ENCODE measurements around the gene ZNF496.

Gene ZNF496

GRCh38 chr1:247326411-247327130, 5.1 kb downstream of the ZNF496 start:
- DNase-seq (ENCODE audit: low spot score), result no peak

GRCh38 chr1:247324923-247325322, 6.7 kb downstream of the ZNF496 start:
- no peak for DNase-seq (ENCODE audit: low spot score)

- no peak for DNase-seq (ENCODE audit: low spot score)
Observed at GRCh38 chr1:247324204-247324787, 7.4 kb downstream of the ZNF496 start.

DNA sequence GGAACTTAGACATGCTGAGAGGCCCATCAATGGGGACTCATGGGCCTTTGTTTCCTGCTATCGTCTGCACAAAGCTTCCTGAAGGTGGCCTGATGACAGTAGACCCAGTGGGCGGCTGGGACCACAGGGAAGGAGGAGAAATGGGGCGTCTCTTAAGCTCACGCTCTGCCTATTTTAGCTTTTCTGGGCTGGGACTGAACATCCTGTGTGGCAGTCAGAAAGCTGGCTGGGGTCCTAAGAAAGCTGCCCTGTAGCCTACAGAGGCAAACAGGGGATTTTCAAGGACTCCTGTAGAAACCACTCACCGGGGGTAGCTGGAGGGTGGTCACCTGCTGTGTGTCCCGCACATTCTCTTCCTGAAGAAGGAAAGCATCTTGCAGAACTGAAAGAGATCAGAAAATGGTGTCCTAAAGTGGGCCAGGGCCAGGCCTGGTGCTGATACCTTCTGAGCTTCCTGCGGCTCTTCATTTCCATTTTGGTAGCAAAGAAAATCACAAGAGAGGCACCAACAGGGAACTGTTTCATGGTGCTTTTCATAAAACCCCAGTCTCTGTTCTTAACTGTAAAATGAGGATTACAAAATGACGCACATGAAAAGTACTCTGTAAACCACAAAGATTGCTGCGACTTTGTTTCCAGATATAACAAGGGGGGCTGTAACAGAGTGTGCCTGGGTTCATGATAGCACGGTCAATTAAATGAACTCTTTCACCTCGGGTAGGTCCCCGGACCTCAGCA, 8.6 kb downstream of the ZNF496 start:
- no peak for DNase-seq (ENCODE audit: low spot score)

DNA sequence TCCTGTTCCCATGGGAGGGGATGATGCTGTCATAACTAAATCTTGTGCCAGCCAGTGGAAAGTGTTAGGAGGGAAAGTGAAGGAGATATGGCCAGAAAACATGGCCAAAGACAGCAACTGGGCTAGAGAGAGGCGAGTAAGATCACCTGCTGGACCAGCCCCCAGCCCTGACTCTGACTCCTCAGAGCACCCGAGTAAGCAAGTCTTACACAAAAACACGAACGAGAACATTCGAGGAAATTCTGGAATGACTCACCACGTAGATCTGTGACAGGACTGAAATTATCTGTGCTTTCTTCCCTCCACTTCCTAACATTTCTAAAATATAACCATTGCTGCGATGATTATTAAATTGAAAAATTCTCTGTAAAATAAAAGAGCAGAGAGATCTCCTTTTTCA, 9.2 kb downstream of the ZNF496 start:
- DNase-seq (ENCODE audit: low spot score), result no peak

GRCh38 chr1:247317702-247318101, 14.0 kb downstream of the ZNF496 start:
- DNase-seq (ENCODE audit: low spot score), result no peak

GRCh38 chr1:247316590-247317197, 15.0 kb downstream of the ZNF496 start:
- DNase-seq (ENCODE audit: low spot score), result no peak

DNA sequence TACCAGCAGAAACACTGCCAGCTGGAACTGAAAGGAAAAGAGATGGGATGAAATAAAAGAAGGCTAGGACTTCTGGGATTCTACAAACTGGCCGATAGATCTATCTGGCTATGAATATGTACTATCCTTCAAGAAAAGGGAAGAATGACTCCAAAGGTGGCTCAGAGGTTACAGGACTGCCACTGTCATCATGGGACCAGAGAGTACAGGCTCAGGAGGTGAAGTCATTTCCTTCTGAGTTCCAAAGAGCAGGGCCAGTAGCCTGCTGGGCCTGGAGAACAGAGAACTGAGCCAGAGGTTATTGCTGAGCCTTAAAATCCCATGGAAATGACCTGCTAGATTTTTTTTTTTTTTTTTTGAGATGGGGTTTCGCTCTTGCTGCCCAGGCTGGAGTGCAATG, 27.6 kb downstream of the ZNF496 start:
- DNase-seq (ENCODE audit: low spot score), result no peak

DNA sequence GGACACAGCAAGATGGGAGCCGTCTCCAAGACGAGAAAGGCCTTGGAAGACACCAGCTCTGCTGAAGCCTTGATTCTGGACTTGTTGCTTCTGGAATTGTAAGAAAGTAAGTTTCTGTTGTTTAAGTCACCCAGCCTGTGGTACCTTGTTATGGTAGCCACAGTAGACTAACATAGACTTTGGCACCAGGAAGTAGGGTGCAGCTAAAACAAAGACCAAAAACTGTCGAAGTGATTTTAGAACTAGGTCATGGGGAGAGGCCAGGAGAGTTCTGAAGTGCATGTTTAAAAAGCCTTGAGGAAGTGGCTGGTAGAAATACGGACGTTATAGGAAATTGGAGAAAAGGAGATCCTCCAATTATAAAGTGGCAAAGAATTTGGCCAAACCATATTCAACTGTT, 28.5 kb downstream of the ZNF496 start:
- DNase-seq (ENCODE audit: low spot score), result no peak

DNA sequence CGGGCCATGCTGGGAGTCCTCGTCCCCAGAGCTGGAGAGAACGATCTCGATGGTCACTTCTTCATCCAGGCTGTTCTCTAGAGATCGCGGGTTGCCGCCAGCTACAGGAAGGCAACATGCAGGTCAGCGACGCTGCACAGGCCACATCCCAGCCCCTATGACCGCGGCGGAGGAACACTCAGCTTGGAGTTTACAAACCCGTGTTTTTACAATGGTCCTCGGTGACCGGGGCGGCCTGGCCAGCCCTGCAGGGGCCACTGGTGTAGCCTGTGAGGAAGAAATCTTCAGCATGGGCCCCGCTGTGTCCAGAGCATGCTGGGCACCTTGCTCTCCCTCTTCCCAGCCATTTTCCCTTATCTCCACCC, 30.5 kb downstream of the ZNF496 start:
- no peak for DNase-seq (ENCODE audit: low spot score)

DNA sequence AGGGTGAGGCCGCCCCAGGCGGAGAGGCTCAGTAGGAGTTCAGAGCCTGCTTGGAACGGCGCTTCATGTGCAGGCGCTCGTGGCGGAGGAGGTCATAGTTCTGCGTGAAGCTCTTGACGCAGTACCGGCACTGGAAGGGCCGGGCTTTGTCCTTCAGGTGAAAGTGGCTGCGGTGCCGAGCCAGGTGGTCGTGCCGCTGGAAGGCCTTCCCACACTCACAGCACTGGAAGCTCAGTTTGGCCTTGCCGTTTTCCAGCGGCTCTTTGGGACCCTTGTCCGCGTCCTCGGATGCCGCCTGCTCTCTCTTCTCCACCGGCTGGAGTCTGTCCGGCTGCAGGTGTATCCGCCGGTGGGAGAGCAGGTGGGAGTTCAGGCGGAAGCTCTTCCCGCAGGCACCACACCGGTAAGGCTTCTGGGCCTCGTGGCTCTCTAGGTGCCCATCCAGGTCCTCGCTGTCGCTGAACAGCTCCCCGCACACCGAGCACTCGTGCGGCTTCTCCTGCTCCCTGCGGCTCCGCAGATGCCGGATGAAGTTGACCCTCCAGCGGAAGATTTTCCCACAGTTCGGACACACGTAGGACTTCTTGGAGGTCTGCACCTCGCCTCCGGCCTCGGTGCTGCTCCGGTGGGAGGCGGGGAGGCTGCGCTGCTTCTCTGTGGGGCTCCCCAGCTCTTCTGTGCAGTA, 31.0 kb downstream of the ZNF496 start:
- no peak for DNase-seq (ENCODE audit: low spot score)

DNA sequence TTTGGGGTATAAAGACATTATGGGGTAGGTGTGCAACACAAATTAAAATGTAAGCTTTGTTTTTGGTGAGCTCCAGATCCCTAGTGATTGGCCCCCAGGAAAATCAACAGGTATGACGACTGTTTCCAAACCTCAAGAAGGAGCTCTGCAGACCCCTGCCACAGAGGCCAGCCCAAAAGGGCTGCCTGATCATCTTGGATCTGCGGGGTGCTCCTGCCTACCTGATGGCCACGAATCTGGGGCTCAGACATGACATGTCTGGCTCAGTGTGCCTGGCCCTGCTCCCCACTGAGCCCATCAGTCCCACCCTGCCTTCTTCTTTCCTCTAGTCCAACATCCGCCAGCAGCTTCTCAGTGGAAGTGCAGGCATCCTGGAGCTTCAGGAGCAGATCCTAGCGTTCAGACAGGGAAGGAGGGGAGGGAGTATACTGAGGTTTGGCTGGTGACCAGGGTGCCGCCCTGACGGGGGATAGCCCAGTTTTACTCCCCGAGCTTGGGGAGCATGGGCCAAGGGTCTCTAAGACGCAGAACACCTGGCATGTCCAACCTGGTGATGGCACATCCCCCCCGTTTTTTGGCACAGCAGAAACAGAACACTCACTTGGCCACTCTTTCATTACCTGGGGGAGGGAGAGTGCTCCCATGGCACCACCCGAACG, 31.8 kb downstream of the ZNF496 start:
- no peak for DNase-seq (ENCODE audit: low spot score)

DNA sequence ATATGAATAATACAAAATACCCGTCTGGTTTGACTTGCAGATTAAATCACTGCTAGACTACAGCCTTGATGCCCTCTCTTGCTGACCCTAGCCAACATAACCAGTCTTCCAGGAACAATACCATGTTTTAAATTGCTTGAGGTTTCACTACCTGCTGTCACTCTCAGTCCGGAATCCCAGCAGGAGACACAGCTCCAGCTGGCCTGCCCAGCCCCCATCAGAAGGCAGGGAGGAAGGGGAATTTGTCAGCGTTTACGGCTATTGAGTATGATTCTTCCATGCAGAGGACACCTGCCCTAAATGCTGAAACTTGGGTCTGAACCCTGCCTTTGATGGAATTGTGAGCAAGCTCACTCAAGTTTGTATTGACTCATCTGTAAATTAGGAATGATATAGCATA, 33.0 kb downstream of the ZNF496 start:
- no peak for DNase-seq (ENCODE audit: low spot score)

DNA sequence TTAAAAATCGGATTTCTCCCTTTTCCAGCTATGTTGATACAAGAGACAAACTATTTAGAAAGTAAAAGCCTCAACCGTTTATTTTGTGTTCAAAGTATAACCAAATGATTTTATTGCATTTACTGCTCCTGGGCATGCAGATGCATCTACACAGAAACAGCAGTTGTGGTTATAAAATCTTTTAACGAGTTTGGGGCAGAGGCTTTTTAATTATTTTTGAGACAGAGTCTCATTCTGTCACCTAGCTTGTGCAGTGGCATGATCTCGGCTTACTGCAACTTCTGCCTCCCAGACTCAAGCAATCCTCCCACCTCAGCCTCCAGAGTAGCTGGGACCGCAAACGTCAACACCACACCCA, 33.6 kb downstream of the ZNF496 start:
- DNase-seq (ENCODE audit: low spot score), result no peak

GRCh38 chr1:247297263-247298123, 34.2 kb downstream of the ZNF496 start:
- DNase-seq (ENCODE audit: low spot score), result no peak

DNA sequence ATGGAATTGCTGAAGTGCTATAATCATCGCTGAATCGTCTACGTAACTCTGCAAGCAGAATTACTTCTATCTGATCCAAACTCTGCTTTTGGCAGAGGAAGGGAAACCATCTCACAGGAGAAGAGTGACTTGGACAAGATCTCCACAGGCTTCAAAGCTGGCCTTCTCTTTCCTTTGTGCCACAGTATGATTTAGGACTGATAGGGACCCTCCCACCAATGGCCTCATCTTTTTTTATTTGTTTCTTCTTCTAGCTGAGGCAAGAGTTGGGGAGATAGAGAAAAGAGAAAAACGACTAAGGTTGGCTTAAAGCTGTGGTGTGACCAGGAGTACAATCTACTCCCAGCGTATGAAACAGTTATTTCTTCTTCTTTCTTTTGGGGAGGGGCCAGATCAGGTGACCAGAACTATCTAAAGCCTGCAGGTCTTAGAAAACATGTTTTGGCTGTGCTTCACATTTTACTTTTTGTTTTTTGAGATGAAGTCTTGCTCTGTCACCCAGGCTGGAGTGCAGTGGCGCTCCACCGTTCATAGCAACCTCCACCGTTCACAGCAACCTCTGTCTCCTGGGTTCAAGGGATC, 35.0 kb downstream of the ZNF496 start:
- no peak for DNase-seq (ENCODE audit: low spot score)

DNA sequence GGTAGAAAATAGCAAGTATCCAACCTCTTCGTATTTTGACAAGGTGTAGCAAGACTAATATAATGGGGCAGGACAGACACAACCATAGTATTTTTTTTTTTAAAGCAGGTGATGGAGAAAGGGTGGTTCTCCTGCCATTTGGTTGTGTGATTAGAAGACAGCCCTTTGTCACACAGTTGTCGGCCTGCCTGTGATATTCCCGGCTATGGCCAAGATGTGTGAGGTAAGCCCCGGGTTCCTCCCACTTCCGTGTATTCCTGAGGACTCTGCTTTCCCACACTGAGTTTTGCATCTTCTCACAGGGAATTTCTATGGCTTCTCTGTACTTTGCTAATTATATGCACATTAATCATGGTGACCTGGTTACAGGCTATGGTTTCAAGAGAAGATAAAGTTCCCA, 35.9 kb downstream of the ZNF496 start:
- no peak for DNase-seq (ENCODE audit: low spot score)

GRCh38 chr1:247295274-247295684, 36.4 kb downstream of the ZNF496 start:
- DNase-seq (ENCODE audit: low spot score), result peak; percentile 48

DNA sequence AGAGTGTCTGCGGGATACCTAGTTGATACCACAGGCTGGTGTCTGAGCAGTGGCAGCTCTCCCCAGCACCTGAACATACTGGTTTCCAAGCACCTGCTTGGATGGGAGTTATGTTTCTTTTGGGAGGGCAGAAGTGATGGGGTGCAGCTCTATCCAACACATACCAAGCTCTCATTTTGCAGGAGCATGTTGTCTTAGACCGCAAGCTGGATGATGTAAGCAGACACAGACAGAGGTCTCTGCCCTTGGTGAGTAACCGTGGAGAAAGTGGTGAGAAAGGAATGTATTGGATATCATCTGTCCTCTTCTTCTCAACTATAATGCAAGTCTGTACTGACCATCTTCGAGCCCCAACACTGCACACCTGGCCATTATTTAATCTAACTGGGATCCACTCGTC, 37.4 kb downstream of the ZNF496 start:
- peak; percentile 76 for DNase-seq (ENCODE audit: low spot score)

DNA sequence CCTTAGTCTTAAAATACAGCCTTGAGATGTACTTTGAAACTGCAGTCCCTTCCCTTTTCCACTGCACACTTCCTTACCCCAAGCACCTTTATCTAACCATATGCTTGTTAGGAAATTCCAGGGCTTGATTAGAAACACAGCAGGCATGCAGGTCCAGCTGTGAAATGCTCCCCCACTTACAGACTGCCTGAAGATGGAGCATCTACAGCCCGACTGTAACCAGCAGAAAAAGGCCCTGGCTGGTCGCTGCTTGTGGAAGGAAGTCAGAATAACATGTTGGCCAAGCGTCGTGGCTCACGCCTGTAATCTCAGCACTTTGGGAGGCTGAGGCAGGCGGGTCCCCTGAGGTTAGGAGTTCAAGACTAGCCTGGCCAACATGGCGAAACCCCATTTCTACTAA, 38.6 kb downstream of the ZNF496 start:
- peak; percentile 18 for DNase-seq (ENCODE audit: low spot score)
